ENCODE data around the gene FAM50A. TPM values are rescaled to one million over a fixed set of nuclear protein-coding genes. Genes with fewer than 3 reads are reported as not detected.

FAM50A gene
- total and polyA plus RNA-seq, 11 donors = 27.7 to 119 (median 43.1) TPM

DNA sequence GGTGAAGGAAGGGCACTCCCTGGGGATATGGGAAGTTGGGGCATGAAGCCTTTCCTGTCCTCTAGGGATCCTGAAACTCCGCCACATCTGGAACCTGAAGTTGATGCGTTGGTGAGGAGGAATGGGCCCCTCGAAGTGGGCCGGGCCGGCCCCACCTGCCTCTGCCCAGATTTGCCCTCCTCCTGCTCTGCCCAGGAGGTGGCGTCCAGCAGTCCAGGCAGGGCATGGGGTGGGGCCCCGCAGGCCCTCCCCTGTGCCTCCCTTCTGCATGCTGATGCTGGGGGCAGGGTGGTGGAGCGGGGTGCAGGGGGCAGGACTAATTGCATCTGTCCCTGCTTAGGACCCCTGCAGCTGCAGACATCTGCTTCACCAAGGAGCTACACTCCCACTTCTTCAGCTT is 30.8 kb upstream of the FAM50A start:
- Histone ChIP-seq H3K4me3 (no peak overlapping the region), H3K36me3 (peaks cover 0 to 15% (median 5%) of the 10 kb centered on the region in 9 donors), H3K27ac (peak overlapping the region in 9 of 12 donors; percentile 43 to 99 (median 96)), H3K27me3 (no peaks in the 10 kb centered on the region), H3K4me1 (peaks cover 0 to 28% (median 8%) of the 10 kb centered on the region in 12 donors), H3K9me3 (no peaks in the 10 kb centered on the region)
- DNase-seq = no peak
- ATAC-seq = no peak
- WGBS, 4 donors = 65 to 84% (median 75%) methylated on average over 5 to 7 of the region's 8 CpGs
- TF ChIP-seq, protein P1, sequence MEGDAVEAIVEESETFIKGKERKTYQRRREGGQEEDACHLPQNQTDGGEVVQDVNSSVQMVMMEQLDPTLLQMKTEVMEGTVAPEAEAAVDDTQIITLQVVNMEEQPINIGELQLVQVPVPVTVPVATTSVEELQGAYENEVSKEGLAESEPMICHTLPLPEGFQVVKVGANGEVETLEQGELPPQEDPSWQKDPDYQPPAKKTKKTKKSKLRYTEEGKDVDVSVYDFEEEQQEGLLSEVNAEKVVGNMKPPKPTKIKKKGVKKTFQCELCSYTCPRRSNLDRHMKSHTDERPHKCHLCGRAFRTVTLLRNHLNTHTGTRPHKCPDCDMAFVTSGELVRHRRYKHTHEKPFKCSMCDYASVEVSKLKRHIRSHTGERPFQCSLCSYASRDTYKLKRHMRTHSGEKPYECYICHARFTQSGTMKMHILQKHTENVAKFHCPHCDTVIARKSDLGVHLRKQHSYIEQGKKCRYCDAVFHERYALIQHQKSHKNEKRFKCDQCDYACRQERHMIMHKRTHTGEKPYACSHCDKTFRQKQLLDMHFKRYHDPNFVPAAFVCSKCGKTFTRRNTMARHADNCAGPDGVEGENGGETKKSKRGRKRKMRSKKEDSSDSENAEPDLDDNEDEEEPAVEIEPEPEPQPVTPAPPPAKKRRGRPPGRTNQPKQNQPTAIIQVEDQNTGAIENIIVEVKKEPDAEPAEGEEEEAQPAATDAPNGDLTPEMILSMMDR (IDR thresholded peaks at IDR 0.05) = no peak
- TF ChIP-seq POLR2A (IDR thresholded peaks at IDR 0.05) = no peak
- intact Hi-C loops (cut with DNase I) = loop anchor here in 1 of 10 donors (2.0 kb wide), 1 partner anchor 24 kb away; the partner anchor contains the start of gene GDI1

GRCh38 chrX:154417157-154417556 is 26.8 kb upstream of the FAM50A start:
- TF ChIP-seq POLR2A (IDR thresholded peaks at IDR 0.05) = no peak
- TF ChIP-seq, protein P1 (IDR thresholded peaks at IDR 0.05) = no peak
- DNase-seq (no peak), ATAC-seq (no peak)
- H3K27me3 ChIP-seq = no peaks in the 10 kb centered on the region
- H3K9me3 ChIP-seq = no peaks in the 10 kb centered on the region
- intact Hi-C loops (cut with DNase I) = no loop called here
- peaks cover 0 to 15% (median 5%) of the 10 kb centered on the region in 9 donors for H3K36me3 ChIP-seq
- no peak overlapping the region for H3K4me3 ChIP-seq
- no peak overlapping the region for H3K27ac ChIP-seq
- H3K4me1 ChIP-seq = peaks cover 0 to 22% (median 6%) of the 10 kb centered on the region in 12 donors
- 68 to 90% (median 77%) methylated on average over 7 of the region's 7 CpGs for WGBS, 4 donors

DNA sequence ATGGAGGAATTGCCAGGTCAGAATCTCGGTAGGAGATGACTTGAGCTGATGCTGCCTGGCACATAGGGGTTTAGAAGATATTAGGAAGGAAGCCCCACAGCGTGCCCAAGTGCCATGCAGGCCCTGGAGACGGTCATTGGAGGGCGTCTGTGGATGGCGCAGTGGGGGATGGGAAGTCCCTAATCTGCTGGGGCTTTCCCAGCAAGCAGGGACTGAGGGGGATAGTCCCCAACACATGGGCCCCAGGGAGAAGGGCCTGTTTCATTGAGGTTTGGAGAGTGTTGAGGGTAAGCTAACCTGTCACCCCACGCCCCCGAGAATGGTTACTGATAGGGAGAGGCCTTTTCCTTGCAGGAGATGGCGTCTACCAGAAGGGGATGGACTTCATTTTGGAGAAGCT is 24.8 kb upstream of the FAM50A start:
- TF ChIP-seq POLR2A (IDR thresholded peaks at IDR 0.05) = no peak
- TF ChIP-seq, protein P1 (IDR thresholded peaks at IDR 0.05) = no peak
- H3K27me3 ChIP-seq = no peaks in the 10 kb centered on the region
- ATAC-seq = no peak
- no peak for DNase-seq
- H3K4me1 ChIP-seq = peaks cover 0 to 10% (median 0%) of the 10 kb centered on the region in 12 donors
- peak overlapping the region in 9 of 12 donors; percentile 57 to 88 (median 76) for H3K27ac ChIP-seq
- peaks cover 0 to 7% (median 0%) of the 10 kb centered on the region in 9 donors for H3K36me3 ChIP-seq
- 78 to 94% (median 82%) methylated on average over 8 of the region's 8 CpGs for WGBS, 4 donors
- H3K4me3 ChIP-seq = no peak overlapping the region
- no peaks in the 10 kb centered on the region for H3K9me3 ChIP-seq
- intact Hi-C loops (cut with DNase I) = no loop called here

DNA sequence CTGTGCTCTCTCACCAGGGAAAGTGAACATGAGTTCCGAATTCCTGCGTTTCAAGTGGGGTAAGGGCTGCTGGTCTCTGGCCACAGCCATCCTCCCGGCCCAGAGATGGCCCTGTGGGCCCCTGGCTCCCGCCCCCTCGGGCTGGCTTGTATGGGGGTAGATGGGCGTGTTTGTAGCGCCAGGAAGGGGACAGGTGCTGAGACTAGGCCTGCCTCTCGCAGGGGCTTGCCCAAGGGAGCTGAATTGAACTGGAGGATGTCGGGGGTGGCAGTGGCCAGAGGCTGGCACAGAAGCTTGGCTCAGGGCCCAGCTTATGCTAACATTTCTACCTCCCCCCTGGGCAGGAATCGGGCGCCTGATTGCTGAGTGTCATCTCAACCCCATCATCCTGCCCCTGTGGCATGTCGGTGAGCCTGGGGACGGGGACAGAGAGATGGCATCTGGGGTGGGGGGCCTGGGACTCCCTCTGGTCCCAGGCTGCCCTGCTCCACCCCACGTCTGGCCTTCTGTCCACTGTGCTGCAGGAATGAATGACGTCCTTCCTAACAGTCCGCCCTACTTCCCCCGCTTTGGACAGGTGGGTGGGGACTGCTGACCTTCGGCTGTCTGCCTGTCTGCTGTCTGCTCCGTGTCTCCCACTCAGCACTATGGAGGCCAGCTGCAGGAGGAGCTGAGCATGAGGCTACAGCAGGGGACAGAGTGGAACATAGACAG is 24.1 kb upstream of the FAM50A start:
- ATAC-seq (peak; percentile 93 to 96 (median 94)), DNase-seq (peak in 4 of 5 donors; percentile 48 to 79 (median 66))
- TF ChIP-seq, protein P1 (IDR thresholded peaks at IDR 0.05) = no peak
- TF ChIP-seq POLR2A (IDR thresholded peaks at IDR 0.05) = peak in 1 of 2 donors; percentile 31
- intact Hi-C loops (cut with DNase I) = no loop called here
- H3K4me1 ChIP-seq = peaks cover 0 to 10% (median 0%) of the 10 kb centered on the region in 12 donors
- peak overlapping the region in 8 of 12 donors; percentile 22 to 49 (median 32) for H3K4me3 ChIP-seq
- H3K36me3 ChIP-seq = peaks cover 0 to 6% (median 0%) of the 10 kb centered on the region in 9 donors
- H3K27ac ChIP-seq = peak overlapping the region; percentile 37 to 88 (median 70)
- H3K9me3 ChIP-seq = no peaks in the 10 kb centered on the region
- H3K27me3 ChIP-seq = no peaks in the 10 kb centered on the region
- WGBS, 4 donors = 41 to 61% (median 48%) methylated on average over 11 to 19 of the region's 19 CpGs

Data from heart left ventricle (tissue), 16 donors.